Left hindlimb (tissue), 1 donor: ENCODE data around the gene RBX1.
A peak's percentile ranks its signal among the peaks of the same experiment; 100 is the strongest.
"Not testable (repeated sequence)": the region's sequence is repeated elsewhere in the genome, so short reads cannot be mapped to it uniquely, and the experiment has no call there.

Experiments used
- DNase-seq: peaks from one replicate; pipeline ENCODE4 v3.0.0-alpha.2; 2018

The RBX1 gene

DNA sequence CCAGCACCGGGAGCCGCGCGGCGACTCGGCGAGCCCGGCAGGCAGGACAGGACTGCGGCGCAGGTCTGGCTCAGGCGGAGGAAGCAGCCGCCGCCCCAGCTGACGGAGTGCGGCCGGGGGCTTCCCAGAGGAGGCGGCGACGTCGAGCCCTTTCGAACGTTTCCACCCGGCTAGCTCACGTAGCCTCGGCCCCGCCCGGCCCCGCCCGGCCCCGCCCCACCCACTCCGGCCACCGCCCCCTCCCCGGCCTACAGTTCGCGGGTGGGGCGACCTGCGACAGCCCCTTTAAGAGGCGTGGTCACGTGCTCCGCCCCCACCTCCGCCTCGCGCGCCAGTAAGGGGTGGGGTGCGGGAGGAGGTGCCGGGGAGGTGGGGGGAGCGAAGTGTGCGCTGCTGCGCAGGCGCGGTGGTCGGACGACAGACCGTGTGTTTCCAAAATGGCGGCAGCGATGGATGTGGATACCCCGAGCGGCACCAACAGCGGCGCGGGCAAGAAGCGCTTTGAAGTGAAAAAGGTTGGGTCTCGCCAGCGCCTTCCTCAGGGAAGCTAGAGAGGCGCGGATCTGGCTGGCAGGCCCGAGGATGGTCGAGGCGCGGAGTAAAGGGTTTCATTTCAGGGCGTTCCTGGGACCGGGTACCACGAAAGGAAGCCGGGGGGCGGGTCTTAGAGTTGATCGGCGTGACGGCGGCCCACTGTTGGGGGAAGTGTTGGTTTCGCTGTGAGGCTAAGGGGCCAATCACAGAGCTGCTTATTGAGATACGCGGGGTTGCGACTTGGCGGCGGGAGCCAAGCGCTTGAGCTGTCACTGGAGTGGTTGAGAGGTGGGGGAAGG lies at the start of gene RBX1:
TSS of gene RBX1 (plus strand) at position 417 of the 833 bp plus-strand sequence. CDS start at position 438, 21 bp downstream.
- DNase-seq, result peak; percentile 99

DNA sequence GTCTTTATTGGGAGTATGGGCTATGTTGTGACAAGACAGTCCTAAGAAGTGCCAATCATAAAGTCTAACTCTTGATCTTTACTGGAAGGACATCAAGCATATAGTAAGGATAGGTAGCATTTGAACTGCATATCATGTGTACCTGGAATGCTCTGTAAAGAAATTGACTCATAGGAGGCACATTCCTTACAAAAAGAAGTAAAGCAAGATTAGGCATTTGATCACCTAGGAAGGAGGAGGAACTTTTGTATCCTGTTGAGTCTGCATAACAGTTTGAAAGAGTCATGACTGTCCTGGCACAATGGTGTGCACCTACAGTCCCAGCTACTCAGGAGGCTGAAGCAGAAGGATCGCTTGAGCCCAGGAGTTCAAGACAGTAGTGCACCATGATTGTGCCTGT lies 47.1 kb upstream of the RBX1 start:
- no peak for DNase-seq

DNA sequence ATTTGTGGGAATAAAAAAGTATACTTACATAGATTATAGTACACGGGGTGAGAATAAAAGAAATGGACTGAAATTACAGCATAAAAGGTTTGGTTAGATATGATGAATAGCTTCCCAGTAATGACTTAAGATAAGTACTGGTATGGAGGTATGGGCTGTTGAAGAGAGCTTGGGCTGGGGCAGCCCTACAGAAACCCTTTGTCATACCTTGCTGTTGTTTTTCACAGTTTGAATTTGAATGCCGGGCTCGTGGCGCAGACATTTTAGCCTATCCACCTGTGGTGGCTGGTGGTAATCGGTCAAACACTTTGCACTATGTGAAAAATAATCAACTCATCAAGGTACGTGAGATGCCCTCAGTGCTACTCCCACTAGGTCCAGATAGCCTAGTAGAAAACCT lies 42.3 kb upstream of the RBX1 start:
- DNase-seq, result no peak

DNA sequence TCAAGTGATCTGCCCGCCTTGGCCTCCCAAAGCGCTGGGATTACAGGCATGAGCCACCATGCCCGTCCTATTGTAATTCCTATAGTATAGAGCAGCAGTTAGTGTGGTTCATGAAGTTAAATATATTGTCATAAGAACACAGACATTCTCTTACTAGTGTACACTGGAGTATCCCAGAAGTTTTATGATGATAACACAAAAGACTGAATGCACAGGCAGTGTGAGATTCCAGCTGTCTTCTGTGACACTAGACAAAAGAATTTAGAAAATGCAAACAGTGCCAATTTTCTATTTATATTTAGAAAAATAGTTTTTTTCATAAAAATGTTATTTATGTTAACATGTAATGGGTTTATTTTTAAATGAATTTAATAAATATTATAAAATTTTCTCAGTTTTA lies 39.4 kb upstream of the RBX1 start:
- no peak for DNase-seq

DNA sequence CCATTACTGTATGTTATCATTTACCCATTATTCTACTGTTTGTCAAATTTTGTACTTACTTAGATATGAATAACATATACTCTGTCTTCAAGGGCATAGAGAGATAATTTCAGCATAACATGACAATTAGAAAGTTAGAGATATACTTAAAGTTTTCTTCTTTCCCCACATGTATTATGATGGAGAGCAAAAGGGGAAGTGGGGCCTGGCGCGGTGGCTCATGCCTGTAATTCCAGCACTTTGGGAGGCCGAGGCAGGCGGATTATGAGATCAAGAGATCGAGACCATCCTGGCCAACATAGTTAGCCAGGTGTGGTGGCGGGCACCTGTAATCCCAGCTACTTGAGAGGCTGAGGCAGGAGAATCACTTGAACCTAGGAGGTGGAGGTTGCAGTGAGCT lies 38.2 kb upstream of the RBX1 start:
- DNase-seq, result not testable (repeated sequence)

DNA sequence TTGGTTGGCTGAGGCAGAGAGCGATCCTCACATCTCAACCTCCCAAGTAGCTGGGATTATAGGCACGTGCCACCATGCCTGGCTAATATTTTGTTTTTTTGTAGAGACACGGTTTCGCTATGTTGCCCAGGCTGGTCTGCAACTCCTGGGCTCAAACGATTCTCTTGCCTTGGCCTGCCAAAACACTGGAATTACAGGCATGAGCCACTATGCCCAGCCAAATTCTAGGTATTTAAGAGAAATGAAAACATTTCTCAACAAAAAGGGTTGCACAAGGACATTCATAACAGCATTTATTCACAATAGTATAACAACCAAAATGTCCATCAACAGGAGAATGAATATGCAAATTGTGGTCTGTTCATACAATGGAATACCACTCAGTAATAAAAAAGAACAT lies 31.7 kb upstream of the RBX1 start:
- DNase-seq, result no peak

DNA sequence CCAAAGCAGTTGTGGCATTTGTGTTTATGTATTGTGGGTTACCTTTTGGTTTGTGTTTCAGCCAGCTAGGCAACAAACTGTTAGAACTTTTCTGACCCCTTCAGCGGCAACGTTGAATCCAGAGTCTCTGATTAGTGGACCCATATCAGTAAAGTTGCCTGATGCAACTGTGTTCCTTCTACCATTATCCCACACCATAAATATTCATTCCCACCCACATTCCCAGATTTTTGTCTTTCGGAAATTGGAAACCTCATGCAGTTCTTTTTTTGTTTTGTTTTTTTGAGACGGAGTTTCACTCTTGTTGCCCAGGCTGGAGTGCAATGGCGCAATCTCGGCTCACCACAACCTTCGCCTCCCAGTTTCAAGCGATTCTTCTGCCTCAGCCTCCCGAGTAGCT lies 30.7 kb upstream of the RBX1 start:
- no peak for DNase-seq

DNA sequence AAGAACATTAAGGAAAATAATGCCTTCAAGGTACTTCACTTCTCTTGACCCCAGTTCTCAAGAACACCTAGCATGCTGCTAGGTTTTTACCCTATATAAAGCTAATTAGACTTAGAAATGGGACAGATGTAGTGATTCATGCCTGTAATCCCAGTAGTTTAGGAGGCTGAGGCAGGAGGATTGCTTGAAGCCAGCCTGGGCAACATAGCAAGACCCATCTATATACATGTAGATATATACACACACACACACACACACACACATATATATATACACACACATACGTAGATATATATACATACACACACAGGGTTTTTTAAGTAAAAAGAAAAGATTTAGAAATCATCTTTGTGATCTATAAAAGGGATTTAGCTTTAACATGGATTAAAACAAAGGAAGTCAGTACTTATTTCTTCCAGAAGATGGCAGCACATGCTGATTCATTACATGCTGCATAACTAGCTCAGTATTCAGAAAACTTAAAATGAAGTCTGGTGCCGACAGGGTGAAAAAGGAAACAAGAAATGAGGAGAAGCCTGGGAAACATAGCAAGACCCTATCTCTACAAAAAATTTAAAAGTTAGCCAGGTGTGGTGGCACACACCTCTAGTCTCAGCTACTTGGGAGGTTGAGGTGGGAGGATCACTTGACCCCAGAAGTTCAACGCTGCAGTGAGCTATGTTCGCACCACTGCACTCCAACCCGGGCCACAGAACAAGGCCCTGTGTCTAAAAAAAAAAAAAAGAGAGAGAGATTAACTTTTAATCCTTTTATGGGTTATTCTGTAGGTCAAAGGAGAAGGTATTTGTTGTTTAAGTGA lies 28.5 kb upstream of the RBX1 start:
- DNase-seq, result no peak

DNA sequence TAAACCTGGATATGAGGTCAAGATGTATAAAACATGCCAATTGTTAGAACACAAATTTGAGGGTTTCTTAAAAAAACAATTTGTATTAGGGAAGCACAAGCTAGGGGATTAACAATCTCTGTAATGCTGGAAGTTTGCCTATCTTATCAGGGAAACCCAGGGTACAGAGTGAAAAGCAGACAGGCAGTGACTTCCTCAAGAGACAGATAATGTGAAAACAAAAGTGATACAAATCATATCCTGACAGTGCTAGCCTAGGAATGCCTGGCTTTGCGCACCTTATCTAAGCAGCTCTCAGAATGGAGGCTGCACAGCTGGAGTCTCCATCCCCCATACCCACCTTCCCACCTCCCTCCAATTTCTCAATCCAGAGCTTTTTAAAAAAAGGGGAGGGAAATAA lies 22.5 kb upstream of the RBX1 start:
- DNase-seq, result no peak

DNA sequence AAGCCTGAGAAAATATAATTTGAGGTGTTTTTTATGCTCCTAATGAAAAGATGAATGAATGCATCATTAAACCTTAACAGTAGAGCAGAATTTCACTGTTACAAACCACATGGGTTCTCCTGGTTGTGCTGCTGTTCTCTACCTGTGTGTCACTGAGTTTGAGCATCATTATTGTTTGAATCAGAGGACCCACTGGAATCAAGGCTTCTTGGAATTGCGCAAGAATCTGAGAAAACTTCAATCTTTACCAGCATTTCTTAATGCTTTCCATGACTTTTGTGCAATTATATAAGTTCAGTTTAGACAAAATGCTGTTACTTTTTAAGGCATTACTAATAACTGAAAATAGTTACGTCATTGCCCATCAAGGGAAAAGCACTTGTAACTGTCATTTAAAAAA lies 18.8 kb upstream of the RBX1 start:
- DNase-seq, result no peak

DNA sequence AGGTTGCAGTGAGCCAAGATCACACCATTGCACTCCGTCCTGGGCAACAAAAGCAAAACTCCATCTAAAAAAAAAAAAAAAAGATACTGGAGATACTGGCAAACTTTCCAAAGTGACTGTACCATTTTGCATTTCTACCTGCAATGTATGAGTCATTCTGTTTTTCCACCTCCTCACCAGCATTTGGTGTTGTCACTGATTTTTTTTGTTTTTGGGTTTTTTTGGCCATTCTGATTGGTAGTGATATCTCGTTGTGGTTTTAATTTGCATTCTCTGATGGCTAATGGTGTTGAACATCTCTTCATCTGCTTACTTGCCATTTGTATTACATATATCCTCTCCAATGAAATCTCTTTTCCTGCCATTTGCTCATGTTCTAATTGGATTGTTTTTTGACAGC lies 12.0 kb upstream of the RBX1 start:
- no peak for DNase-seq

DNA sequence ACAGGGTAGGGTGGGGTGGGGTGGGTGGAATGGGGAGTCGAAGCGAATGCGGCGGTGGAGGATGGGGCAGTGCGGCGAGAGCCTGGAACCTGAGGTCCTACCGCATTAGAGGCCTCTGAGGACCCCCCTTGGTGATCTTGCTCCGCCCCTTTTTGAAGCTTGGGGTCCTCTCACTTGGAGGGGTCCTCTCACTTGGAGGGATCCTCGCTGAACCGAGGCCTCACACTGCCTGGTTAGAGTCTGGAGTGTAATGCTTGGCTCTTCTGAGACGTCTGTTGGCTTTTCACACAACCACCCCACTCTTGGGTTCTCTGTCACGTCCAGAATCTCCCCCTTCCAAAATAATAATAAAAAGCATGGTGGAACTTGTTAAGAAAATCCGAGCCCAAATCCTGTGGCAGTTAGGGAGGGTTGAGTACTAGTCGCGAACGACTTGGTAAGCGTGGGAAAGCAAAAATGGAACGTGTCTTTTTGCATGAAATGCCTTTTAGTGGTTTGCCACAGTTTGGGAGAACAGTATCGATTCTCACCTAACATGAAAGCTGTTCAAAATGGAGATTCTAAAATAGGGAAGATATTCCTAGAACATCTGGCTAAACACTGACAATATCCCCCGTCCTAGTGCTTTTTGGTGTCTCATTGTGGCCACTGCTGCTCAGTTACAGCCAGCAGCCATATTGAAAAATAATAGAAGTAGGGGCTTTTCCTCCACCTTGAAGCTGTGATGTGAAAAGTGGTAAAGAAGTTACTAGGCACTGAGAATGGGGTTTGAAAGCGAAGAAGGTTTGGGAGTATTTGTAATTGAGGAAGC lies 822 bp downstream of the RBX1 start:
- no peak for DNase-seq

DNA sequence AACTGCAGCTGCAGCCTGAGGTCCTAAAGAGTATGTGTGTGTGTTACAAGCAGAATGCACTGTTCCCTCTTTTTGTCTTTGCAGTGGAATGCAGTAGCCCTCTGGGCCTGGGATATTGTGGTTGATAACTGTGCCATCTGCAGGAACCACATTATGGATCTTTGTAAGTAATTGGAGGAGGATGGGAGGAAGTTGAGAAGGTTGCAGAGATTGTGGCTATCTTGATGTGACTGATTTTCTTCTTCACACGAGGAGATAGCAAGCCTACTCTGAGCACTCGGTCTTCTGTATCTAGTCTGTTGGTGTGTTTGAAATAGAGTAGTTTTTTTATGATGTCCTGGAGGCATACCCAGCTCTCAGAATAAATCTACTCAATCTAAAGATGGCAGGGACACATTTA lies 2.3 kb downstream of the RBX1 start:
- no peak for DNase-seq

DNA sequence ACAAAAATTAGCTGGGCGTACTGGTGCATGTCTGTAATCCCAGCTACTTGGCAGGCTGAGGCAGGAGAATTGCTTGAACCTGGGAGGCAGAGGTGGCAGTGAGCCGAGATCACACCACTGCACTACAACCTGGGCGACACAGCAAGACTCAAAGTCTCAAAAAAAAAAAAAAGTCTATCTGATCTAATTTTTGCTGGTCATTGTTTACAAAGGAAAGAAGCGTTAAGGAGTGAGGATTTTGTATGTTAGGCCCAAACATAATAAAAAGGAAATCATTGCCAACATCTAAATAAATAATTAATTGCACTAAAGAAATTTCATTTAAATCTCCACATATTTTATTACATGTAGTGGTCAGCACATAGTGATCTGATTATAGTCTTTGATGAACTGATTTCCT lies 2.9 kb downstream of the RBX1 start:
- no peak for DNase-seq

DNA sequence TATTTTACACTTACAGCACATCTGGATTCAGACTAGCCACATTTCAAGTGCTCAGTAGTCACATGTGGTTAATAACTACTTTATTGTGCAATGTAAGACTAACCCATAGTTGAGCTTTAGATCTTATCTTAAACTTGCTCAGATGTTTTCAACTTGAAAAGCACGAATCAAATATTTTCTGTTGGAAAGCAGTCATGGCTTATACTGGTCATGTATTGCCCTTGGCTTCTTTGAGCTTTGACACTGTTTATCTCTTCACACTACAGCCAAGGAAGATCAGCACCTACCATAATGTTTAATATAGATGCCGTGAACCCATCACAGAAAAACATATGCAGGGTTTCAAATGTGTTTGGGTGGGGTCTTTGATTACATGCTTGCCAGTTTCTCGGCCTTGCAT lies 4.4 kb downstream of the RBX1 start:
- DNase-seq, result no peak

DNA sequence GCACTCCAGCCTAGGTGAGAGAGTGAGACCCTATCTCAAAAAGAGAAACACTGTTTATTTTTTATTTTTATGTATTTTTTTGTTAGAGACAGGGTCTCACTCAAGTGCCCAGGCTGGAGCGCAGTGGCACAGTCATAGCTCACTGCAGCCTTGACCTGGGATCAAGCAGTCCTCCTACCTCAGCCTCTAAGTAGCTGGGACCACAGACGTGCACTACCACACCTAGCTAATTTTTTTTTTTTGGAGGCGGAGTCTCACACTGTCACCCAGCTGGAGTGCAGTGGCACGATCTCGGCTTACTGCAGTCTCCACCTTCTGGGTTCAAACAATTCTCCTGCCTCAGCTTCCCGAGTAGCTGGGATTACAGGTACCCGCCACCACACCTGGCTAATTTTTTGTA lies 6.4 kb downstream of the RBX1 start:
- DNase-seq, result no peak

DNA sequence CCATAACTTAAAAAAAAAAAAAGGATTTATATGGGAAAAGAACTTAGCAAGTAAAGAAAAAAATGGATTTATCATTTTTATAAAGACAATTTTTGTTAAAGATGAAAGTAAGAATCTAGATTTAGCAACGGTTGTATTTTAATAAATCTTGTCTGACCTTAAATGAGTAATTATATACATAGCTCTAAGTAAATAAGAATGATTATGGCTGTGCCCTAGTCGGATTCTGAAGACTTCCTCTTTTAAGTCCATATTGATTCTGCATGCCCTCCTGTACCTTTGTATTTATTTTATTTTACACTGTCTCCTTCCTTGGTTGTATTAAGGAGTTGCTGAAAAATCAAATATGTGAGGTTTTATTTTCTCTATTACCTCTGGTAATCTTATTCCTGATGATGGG lies 7.1 kb downstream of the RBX1 start:
- DNase-seq, result no peak

DNA sequence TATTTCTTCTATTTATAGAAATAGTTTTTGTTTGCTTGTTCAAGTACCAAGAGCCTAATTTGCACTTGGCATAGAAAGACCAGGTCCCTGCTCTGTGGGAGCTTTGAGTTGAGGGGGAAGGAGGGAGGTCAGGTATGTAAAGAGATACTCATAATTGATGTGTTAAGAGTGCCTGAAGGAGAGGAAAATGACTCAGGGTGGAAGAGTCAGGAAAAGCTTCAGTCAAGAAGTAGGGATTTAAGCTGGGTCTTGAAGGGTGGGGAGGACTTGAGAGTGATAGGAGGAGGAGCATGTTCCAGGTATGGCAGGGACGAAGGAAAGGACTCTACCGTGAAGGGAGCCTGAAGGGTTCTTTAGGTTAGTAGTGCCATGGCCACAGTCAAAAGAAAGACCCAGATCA lies 9.0 kb downstream of the RBX1 start:
- no peak for DNase-seq

DNA sequence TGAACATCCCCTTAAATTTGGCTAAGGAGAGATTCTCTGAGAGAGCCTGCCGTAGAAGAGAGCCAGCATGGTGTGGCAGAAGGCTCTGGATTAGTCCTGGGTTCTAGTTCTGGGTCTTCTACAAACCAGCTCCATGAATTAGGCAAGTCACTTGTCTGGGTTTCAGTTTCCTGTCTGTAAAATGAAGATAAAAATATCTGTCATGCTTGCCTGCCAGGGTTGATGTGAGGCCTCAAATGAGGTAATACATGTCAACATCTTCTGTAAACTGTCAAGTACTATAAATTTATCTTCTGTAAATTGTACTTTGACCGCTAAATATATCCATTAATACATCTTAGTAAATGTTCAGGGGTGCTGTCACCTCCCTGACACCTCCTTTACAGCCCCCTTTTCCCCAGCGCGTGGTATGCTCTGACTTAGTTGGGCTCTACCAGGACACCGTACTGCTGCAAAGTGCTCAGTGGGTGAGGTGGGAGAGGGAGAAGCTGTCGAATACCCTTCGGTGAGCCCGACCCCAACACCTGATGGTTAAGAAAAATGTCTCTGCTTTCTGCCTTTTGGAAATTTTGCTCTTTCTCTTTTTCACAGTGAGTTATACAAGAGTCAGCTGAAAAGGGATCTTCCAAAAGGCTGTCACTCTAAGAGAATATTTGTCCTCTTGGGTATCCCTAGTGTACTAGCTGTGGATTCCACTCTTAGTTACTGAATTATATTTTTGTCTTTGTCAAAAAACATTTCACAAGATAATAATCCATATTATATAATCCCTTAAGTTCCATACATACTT lies 15.0 kb downstream of the RBX1 start:
- DNase-seq, result no peak

DNA sequence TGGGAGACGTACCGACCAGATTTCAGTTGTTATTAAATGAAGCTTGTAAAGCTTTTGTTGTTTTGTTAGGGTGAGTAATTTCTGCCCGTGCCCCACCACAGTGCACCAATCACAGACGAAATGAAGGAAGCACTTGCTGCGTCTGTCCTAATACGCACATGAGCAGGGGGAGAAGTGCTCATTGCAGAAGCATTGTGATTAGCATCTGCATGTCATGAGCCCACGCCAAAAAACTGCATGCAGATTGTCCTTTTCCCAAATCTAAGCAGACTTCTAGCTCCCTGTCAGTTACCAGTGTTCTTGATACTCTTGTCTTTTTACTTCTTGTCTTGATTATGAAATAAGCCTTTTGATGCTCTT lies 15.5 kb downstream of the RBX1 start:
- DNase-seq, result no peak

DNA sequence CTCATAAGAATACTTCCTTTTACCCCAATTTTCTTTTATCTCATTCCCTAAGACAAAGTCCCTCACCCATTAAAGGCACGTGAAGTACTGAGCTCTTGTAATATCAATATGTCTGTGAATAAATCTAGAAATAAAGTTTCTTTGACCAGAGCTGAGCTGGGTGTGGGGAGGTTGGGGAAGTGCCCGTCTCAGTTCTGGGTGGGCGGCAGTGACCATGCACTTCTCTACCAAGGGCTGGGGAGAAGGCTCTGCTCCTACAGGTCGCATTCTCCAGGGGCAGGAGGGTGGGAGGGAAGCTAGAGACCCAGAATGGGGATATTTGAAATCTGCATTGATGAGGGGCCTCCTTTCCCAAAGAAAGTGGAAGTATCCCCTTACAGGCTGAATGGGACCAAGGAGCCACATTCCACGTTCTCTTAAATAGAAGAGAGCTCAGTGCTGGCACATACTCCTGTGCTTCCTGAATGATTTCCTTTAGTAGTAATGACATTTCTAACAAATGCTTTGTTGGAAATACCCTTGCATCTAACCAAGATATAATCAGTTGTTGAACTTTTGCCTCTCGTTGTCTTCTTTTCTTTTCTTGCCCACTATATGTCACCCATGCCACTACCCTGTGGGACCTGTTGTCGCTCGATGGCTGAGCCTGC lies 16.1 kb downstream of the RBX1 start:
- DNase-seq, result no peak

DNA sequence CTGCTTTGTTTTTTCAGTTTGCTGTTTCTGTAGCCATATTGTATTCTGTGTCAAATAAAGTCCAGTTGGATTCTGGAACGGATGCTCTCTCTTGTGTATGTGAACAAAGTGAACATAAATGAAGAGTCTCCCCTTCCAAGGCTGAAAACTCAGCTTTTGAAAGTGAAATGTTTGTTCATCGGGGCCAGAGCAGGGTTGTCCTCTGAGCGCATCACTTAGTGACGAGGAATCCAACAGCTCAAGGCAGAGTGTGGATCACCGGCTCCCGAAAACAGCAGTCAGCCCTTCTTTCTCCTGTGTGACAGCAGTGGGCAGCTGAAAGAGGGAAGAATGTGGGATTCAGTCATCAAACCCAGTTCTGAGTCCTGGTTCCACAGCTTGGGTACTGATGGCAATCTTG lies 21.4 kb downstream of the RBX1 start:
- DNase-seq, result no peak
